Measurements from ENCODE around the gene MT1B. TPM values are rescaled to one million over a fixed set of nuclear protein-coding genes. Genes with fewer than 3 reads are reported as not detected.

MT1B gene
- polyA plus RNA-seq, 1 donor from 2014 or later = not detected

DNA sequence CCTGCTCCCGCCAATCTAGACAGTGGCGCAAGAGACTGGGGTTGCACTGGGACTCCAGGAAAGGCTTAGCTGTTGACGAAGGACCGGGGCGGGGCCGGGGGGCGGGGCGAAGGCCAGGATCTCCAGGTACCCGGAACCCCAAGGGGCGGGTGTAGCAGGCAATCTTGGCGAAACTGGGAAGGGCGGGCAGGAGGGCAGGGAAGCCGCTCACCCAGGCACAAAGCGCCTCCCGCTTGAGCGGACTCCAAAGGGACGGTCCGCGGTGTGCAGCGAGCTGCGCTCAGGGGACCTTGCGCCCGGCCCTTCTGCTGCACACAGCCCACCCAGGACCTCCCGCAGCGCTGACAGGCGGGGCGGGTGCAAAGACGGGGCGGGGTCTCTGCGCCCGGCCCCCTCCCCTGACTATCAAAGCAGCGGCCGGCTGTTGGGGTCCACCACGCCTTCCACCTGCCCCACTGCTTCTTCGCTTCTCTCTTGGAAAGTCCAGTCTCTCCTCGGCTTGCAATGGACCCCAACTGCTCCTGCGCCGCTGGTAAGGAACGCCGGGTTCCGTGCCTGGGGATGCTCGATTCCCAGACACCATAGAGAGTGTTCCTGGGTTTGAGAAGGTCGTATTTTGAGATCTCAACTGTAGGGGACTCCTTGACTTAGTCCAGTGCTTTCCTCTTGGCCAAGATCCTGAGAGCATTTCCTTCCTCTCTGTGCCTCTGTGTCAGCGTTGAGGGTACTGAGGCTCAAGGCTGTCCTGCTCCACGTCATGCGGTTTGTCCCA is 6.1 kb downstream of the MT1B start, which contains the start of gene MT1F:
MT1F (plus strand) TSS at position 405 of the 772 bp plus-strand sequence; CDS start at position 505, 100 bp downstream.
- Histone ChIP-seq H3K4me2 (ENCODE audit: low read length) (peak within 1 kb of the TSS; percentile 48), H3K9me2 (ENCODE audit: insufficient read depth, low read length) (no peaks in the 10 kb centered on the region), H2AFZ (ENCODE audit: low read depth, low read length) (no peak within 1 kb of the TSS), H3K9ac (ENCODE audit: low read length) (peak within 1 kb of the TSS; percentile 38), H4K20me1 (ENCODE audit: insufficient read depth) (no peaks in the 10 kb centered on the region), H3K27me3 (ENCODE audit: insufficient read depth, low read depth, low read length) (peaks cover 68% of the 10 kb centered on the region), H3K36me3 (ENCODE audit: insufficient read depth, low read length) (no peaks in the 10 kb centered on the region), H3K9me3 (ENCODE audit: low read length) (no peaks in the 10 kb centered on the region), H3K79me2 (replicated peaks; ENCODE audit: insufficient read depth, low read length) (no peaks in the 10 kb centered on the region), H3F3A (ENCODE audit: insufficient read depth, low read length, poor library complexity, severe bottlenecking) (no peaks in the 10 kb centered on the region), H3K4me3 (ENCODE audit: low read length) (peak within 1 kb of the TSS; percentile 71), H3K27ac (ENCODE audit: low read length) (no peak within 1 kb of the TSS)
- TF ChIP-seq, protein P1, sequence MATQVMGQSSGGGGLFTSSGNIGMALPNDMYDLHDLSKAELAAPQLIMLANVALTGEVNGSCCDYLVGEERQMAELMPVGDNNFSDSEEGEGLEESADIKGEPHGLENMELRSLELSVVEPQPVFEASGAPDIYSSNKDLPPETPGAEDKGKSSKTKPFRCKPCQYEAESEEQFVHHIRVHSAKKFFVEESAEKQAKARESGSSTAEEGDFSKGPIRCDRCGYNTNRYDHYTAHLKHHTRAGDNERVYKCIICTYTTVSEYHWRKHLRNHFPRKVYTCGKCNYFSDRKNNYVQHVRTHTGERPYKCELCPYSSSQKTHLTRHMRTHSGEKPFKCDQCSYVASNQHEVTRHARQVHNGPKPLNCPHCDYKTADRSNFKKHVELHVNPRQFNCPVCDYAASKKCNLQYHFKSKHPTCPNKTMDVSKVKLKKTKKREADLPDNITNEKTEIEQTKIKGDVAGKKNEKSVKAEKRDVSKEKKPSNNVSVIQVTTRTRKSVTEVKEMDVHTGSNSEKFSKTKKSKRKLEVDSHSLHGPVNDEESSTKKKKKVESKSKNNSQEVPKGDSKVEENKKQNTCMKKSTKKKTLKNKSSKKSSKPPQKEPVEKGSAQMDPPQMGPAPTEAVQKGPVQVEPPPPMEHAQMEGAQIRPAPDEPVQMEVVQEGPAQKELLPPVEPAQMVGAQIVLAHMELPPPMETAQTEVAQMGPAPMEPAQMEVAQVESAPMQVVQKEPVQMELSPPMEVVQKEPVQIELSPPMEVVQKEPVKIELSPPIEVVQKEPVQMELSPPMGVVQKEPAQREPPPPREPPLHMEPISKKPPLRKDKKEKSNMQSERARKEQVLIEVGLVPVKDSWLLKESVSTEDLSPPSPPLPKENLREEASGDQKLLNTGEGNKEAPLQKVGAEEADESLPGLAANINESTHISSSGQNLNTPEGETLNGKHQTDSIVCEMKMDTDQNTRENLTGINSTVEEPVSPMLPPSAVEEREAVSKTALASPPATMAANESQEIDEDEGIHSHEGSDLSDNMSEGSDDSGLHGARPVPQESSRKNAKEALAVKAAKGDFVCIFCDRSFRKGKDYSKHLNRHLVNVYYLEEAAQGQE (IDR thresholded peaks at IDR 0.05; ENCODE audit: borderline replicate concordance) = no peak
- TF ChIP-seq, protein P2, sequence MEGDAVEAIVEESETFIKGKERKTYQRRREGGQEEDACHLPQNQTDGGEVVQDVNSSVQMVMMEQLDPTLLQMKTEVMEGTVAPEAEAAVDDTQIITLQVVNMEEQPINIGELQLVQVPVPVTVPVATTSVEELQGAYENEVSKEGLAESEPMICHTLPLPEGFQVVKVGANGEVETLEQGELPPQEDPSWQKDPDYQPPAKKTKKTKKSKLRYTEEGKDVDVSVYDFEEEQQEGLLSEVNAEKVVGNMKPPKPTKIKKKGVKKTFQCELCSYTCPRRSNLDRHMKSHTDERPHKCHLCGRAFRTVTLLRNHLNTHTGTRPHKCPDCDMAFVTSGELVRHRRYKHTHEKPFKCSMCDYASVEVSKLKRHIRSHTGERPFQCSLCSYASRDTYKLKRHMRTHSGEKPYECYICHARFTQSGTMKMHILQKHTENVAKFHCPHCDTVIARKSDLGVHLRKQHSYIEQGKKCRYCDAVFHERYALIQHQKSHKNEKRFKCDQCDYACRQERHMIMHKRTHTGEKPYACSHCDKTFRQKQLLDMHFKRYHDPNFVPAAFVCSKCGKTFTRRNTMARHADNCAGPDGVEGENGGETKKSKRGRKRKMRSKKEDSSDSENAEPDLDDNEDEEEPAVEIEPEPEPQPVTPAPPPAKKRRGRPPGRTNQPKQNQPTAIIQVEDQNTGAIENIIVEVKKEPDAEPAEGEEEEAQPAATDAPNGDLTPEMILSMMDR (IDR thresholded peaks at IDR 0.05; ENCODE audit: poor library complexity, severe bottlenecking) = no peak
- TF ChIP-seq EP300 (conservative IDR thresholded peaks at IDR 0.05; ENCODE audit: poor library complexity, severe bottlenecking) = no peak
- TF ChIP-seq SMC3 (conservative IDR thresholded peaks at IDR 0.05; ENCODE audit: poor library complexity) = no peak
- no peak for TF ChIP-seq MXI1 (conservative IDR thresholded peaks at IDR 0.05; ENCODE audit: poor library complexity, severe bottlenecking)
- no peak for TF ChIP-seq POLR2AphosphoS5 (IDR thresholded peaks at IDR 0.05)
- no peak for TF ChIP-seq EZH2 (IDR thresholded peaks at IDR 0.05; ENCODE audit: borderline replicate concordance, insufficient read depth, low read length, poor library complexity, severe bottlenecking)

DNA sequence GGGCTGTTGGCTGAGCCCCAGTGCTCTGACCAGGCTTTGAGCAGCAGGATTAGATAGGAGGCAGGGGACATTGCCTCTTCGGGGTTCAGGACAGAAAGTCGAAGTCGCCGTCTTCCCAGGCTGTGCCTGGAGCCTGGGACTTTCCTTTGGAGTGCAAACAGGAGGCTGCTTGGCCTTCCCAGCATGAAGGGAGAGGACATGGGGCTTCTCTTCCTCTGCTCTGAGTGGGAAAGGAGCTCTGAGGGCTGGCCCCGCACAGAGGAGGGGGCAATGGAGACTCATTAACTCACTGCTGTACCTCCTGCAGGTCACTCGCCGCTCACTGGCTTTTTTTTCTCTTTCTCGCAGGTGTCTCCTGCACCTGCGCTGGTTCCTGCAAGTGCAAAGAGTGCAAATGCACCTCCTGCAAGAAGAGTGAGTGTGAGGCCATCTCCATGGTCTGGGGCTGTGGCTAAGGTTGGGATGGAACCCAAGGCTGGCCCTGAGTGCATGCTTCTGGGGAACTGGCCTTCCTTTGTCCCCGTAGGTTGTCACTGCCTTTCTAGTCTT is 6.7 kb downstream of the MT1B start:
- H3F3A ChIP-seq (ENCODE audit: insufficient read depth, low read length, poor library complexity, severe bottlenecking) = no peaks in the 10 kb centered on the region
- no peaks in the 10 kb centered on the region for H3K79me2 ChIP-seq (replicated peaks; ENCODE audit: insufficient read depth, low read length)
- no peaks in the 10 kb centered on the region for H3K36me3 ChIP-seq (ENCODE audit: insufficient read depth, low read length)
- H2AFZ ChIP-seq (ENCODE audit: low read depth, low read length) = no peak overlapping the region
- H3K27ac ChIP-seq (ENCODE audit: low read length) = no peak overlapping the region
- no peaks in the 10 kb centered on the region for H4K20me1 ChIP-seq (ENCODE audit: insufficient read depth)
- TF ChIP-seq POLR2AphosphoS5 (IDR thresholded peaks at IDR 0.05) = no peak
- TF ChIP-seq, protein P2 (IDR thresholded peaks at IDR 0.05; ENCODE audit: poor library complexity, severe bottlenecking) = no peak
- TF ChIP-seq SMC3 (conservative IDR thresholded peaks at IDR 0.05; ENCODE audit: poor library complexity) = no peak
- TF ChIP-seq MXI1 (conservative IDR thresholded peaks at IDR 0.05; ENCODE audit: poor library complexity, severe bottlenecking) = no peak
- TF ChIP-seq TAF1 (IDR thresholded peaks at IDR 0.05; ENCODE audit: low read depth) = no peak
- no peak for TF ChIP-seq EZH2 (IDR thresholded peaks at IDR 0.05; ENCODE audit: borderline replicate concordance, insufficient read depth, low read length, poor library complexity, severe bottlenecking)
- TF ChIP-seq, protein P1 (IDR thresholded peaks at IDR 0.05; ENCODE audit: borderline replicate concordance) = no peak
- no peak for TF ChIP-seq RAD21 (conservative IDR thresholded peaks at IDR 0.05)
- no peak for TF ChIP-seq EP300 (conservative IDR thresholded peaks at IDR 0.05; ENCODE audit: poor library complexity, severe bottlenecking)
- peaks cover 74% of the 10 kb centered on the region for H3K27me3 ChIP-seq (ENCODE audit: insufficient read depth, low read depth, low read length)
- H3K9me2 ChIP-seq (ENCODE audit: insufficient read depth, low read length) = no peaks in the 10 kb centered on the region
- peak overlapping the region; percentile 48 for H3K4me2 ChIP-seq (ENCODE audit: low read length)
- H3K9ac ChIP-seq (ENCODE audit: low read length) = peak overlapping the region; percentile 38
- H3K9me3 ChIP-seq (ENCODE audit: low read length) = no peaks in the 10 kb centered on the region
- H3K4me3 ChIP-seq (ENCODE audit: low read length) = peak overlapping the region; percentile 71
